IPS DF 6.9 (cell line): ENCODE results near the gene SOX5.

ENCODE experiments used
- DNase-seq: peaks from one replicate; pipeline ENCODE4 v3.0.0-alpha.2; 2013; ENCODE audit warnings: low read depth, low spot score
- H3K27ac ChIP-seq: one replicate; pipeline ENCODE4 v1.5.1; 2013; ENCODE audit warnings: low read length, control low read depth
- H3K27me3 ChIP-seq: 2 replicates; pipeline ENCODE4 v1.6.1; 2013; ENCODE audit warnings: mild to moderate bottlenecking, low read length; ENCODE audit not compliant: control insufficient read depth, insufficient read depth
- H3K36me3 ChIP-seq: 2 replicates; pipeline ENCODE4 v1.6.1; 2013; ENCODE audit warnings: low read length; ENCODE audit not compliant: control insufficient read depth, insufficient read depth
- H3K4me1 ChIP-seq: 2 replicates; pipeline ENCODE4 v1.6.1; 2013; ENCODE audit warnings: low read length; ENCODE audit not compliant: control insufficient read depth, insufficient read depth
- H3K4me3 ChIP-seq: 2 replicates; pipeline ENCODE4 v1.5.1; 2013; ENCODE audit warnings: mild to moderate bottlenecking, low read length
- H3K9me3 ChIP-seq: 2 replicates; pipeline ENCODE4 v1.6.1; 2013; ENCODE audit warnings: low read length, inconsistent platforms; ENCODE audit not compliant: control insufficient read depth, insufficient read depth
- WGBS: extraction: QIAGEN DNeasy Blood & Tissue Kit; methylation state at CpG from one replicate; pipeline ENCODE4 v1.1.7; 2013; ENCODE audit warnings: mixed read lengths, missing lambda C conversion rate; ENCODE audit not compliant: insufficient read length, insufficient coverage; 5-methylcytosine and 5-hydroxymethylcytosine counted together

The SOX5 gene

DNA sequence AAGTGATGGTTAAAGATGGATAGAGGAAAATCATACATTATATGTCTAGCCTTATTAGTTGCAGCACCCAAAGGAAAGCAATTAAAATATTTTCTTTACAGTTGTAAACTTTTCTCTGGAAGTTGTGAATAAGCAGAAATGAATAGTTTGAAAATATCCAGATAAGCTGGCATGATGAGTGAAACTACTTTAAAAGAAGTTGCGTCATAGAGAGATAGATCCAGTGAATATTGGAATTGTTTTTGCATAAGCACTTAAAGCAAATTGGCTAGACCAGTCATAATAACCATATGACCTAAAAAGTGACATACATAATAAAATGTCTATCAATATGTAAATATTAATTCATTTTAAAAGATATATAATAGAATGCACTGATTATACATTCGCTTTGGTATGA is 132.1 kb downstream of the SOX5 start:
- H3K4me1 ChIP-seq, result no peaks in the 10 kb centered on the region; the same call in 1 of the 2 replicates
- H3K4me3 ChIP-seq, result no peak overlapping the region
- H3K27ac ChIP-seq, result no peak overlapping the region
- H3K36me3 ChIP-seq, result no peaks in the 10 kb centered on the region
- DNase-seq, result no peak
- H3K9me3 ChIP-seq, result no peaks in the 10 kb centered on the region
- H3K27me3 ChIP-seq, result no peaks in the 10 kb centered on the region
- no CpG with 5 or more reads among the region's 2 CpGs for WGBS

DNA sequence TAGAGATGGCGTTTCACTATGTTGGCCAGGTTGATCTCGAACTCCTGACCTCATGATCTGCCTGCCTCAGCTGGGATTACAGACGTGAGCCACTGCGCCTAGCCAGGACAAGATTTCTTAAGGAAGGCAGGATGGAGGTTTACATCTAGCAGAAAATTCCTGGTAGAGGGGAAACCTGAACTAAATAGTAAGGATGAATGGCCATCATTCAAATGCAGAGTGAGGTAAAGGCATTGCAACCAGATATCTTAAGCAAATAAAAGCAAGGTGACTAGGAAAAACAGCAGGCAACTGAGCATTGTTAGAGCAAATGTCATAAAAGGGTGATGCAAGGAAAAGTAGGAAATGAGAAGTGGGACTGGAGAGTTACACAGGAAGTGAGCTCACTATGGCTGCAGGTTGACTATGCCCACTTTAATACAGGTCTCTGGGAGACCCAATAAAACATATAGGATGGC is 133.0 kb downstream of the SOX5 start:
- H3K9me3 ChIP-seq, result no peaks in the 10 kb centered on the region
- H3K4me1 ChIP-seq, result no peaks in the 10 kb centered on the region; the same call in 1 of the 2 replicates
- peak; percentile 64 for DNase-seq
- no peaks in the 10 kb centered on the region for H3K27me3 ChIP-seq
- no peak overlapping the region for H3K27ac ChIP-seq
- no CpG with 5 or more reads among the region's 4 CpGs for WGBS
- H3K4me3 ChIP-seq, result no peak overlapping the region
- H3K36me3 ChIP-seq, result no peaks in the 10 kb centered on the region

DNA sequence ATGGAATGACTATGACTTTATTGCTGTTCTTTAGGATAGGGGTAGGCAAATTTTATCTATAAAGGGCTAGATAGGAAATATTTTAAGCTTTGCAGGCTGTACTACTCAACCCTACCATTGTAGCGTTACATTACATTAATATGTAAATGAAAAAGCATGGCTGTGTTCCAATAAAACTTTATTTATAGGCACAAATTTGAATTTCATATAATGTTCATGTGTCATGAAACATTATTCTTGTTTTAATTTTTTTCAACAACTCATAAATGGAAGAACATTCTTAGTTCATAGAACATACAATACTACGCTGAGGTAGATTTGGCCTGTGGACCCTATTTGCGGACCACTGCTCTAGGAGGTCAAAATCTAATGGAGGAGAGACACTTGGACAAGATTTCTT is 133.7 kb downstream of the SOX5 start:
- H3K27me3 ChIP-seq, result no peaks in the 10 kb centered on the region
- H3K9me3 ChIP-seq, result no peaks in the 10 kb centered on the region
- WGBS, result no CpG with 5 or more reads among the region's 3 CpGs
- no peaks in the 10 kb centered on the region for H3K36me3 ChIP-seq
- H3K4me1 ChIP-seq, result no peaks in the 10 kb centered on the region; the same call in 1 of the 2 replicates
- no peak overlapping the region for H3K27ac ChIP-seq
- DNase-seq, result no peak
- no peak overlapping the region for H3K4me3 ChIP-seq

GRCh38 chr12:23813206-23813605 is 136.3 kb downstream of the SOX5 start:
- no peak for DNase-seq
- no peaks in the 10 kb centered on the region for H3K36me3 ChIP-seq
- no CpG with 5 or more reads among the region's 3 CpGs for WGBS
- no peaks in the 10 kb centered on the region for H3K9me3 ChIP-seq
- no peaks in the 10 kb centered on the region; the same call in 1 of the 2 replicates for H3K4me1 ChIP-seq
- H3K27me3 ChIP-seq, result no peaks in the 10 kb centered on the region
- no peak overlapping the region for H3K4me3 ChIP-seq
- no peak overlapping the region for H3K27ac ChIP-seq

GRCh38 chr12:23810329-23810902 is 139.1 kb downstream of the SOX5 start:
- Histone ChIP-seq H3K4me1 (no peaks in the 10 kb centered on the region), H3K9me3 (no peaks in the 10 kb centered on the region), H3K36me3 (no peaks in the 10 kb centered on the region), H3K27me3 (no peaks in the 10 kb centered on the region), H3K27ac (no peak overlapping the region), H3K4me3 (no peak overlapping the region)
- no peak for DNase-seq
- WGBS, result no CpG with 5 or more reads among the region's 3 CpGs

DNA sequence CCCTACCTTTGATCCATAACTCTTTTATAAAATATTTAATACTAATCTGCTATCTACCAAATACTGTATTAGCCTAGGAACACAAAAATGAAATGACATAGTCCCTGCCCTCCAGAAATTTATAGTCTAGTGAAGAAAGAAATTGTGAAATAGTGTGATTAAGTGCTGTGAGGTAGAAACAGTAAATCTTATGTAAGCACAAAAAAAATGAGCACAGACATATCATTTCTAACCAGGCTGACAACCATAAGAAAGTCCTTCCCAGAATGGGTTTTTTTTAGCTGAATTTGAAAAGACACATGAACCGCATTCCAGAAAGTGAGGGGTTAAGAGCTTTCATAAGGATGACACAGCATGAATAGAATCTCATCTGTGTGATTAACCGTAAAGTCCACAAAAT is 145.9 kb downstream of the SOX5 start:
- DNase-seq, result no peak
- no peak overlapping the region for H3K27ac ChIP-seq
- H3K4me1 ChIP-seq, result no peaks in the 10 kb centered on the region
- H3K27me3 ChIP-seq, result no peaks in the 10 kb centered on the region
- WGBS, result no CpG with 5 or more reads among the region's 2 CpGs
- no peaks in the 10 kb centered on the region for H3K9me3 ChIP-seq
- H3K36me3 ChIP-seq, result no peaks in the 10 kb centered on the region
- H3K4me3 ChIP-seq, result no peak overlapping the region

DNA sequence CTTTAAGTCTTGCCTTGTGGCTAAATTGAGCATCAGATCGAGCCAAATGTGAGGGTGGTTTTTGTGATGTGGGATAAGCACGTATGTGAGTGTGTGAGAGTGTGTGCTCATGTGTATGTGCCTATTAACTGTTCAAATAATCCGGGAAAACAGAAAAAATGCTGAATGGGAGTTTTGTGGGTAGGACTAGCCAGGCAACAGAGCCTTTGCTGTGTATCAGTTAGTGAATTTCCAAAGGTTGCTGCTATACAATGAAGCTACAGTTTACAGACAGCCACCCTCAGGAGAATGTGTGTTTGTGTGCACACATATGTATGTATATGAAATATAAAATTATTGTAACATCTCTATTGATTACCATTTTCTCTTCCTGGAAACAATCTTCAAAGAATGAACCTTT is 154.0 kb downstream of the SOX5 start:
- Histone ChIP-seq H3K27me3 (no peaks in the 10 kb centered on the region), H3K36me3 (no peaks in the 10 kb centered on the region), H3K4me1 (no peaks in the 10 kb centered on the region), H3K9me3 (no peaks in the 10 kb centered on the region), H3K27ac (no peak overlapping the region), H3K4me3 (no peak overlapping the region)
- no CpG with 5 or more reads among the region's 3 CpGs for WGBS
- DNase-seq, result no peak

DNA sequence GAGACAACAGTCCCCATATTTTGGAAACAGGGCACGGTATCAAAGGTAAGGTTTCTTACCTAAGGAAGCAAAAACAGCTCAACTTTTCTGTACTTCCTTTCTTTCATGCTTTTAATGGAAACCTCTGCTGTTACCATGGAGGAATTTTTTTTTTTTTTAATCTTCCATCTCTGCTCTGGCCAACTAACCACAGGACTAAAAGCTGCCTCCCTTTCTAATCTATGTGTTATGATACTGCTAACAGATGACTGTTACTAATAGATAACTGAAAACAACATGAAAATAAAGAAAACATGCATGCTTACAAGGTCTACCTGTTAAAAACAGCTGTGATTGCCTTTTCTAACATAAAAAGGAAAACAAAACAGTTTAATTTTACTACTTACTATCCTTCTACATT is 168.4 kb downstream of the SOX5 start:
- H3K4me3 ChIP-seq, result no peak overlapping the region
- no peaks in the 10 kb centered on the region for H3K4me1 ChIP-seq
- H3K9me3 ChIP-seq, result no peaks in the 10 kb centered on the region
- WGBS, result no CpG with 5 or more reads among the region's 1 CpG
- H3K36me3 ChIP-seq, result no peaks in the 10 kb centered on the region
- H3K27ac ChIP-seq, result no peak overlapping the region
- no peaks in the 10 kb centered on the region for H3K27me3 ChIP-seq
- DNase-seq, result no peak

DNA sequence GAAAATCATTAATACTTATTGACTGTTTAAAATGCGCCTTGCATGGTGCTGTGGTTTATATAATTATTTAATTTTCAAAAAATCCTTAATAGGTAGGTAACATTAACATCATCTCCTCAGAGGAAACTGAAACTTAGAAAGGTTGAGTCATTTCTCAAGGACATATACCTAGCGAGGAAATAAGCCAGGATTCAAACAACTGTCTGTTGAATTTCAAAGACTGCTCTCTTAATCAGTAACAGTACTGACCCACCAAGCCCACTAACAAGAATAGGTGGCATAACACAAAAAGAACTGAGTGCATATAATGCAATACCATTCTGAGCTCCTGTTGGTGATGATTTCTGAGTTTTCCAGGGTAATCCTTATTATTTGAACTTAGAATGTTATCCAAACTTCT is 174.3 kb downstream of the SOX5 start:
- no peak for DNase-seq
- Histone ChIP-seq H3K4me3 (no peak overlapping the region), H3K36me3 (no peaks in the 10 kb centered on the region), H3K4me1 (no peaks in the 10 kb centered on the region), H3K27me3 (no peaks in the 10 kb centered on the region), H3K27ac (no peak overlapping the region), H3K9me3 (no peaks in the 10 kb centered on the region)
- WGBS, result no CpG with 5 or more reads among the region's 2 CpGs

GRCh38 chr12:23771240-23771949 is 178.1 kb downstream of the SOX5 start:
- no peak for DNase-seq
- H3K36me3 ChIP-seq, result no peaks in the 10 kb centered on the region
- H3K9me3 ChIP-seq, result no peaks in the 10 kb centered on the region
- H3K27ac ChIP-seq, result no peak overlapping the region
- H3K4me3 ChIP-seq, result no peak overlapping the region
- WGBS, result no CpG with 5 or more reads among the region's 5 CpGs
- no peaks in the 10 kb centered on the region for H3K4me1 ChIP-seq
- no peaks in the 10 kb centered on the region for H3K27me3 ChIP-seq
